Fibroblast of pulmonary artery (primary cell): ENCODE measurements around the gene HFE.
A peak's percentile ranks its signal among the peaks of the same experiment; 100 is the strongest.

Experiments
- DNase-seq: peaks from one replicate; pipeline ENCODE4 v3.0.0-alpha.2; 2010; ENCODE audit warnings: low read depth
- H3K4me3 ChIP-seq: replicated peaks from 2 replicates; pipeline ENCODE4 v1.5.1; 2011; ENCODE audit warnings: low read depth, mild to moderate bottlenecking, control low read depth, low read length, moderate library complexity
- CTCF ChIP-seq: IDR thresholded peaks from 2 replicates; pipeline ENCODE4 v1.5.1; 2011; ENCODE audit warnings: mild to moderate bottlenecking, control low read depth, low read length, inconsistent platforms; ENCODE audit errors: missing control alignments

The HFE gene

GRCh38 chr6:26122793-26123674 is 35.8 kb downstream of the HFE start:
- H3K4me3 ChIP-seq: peak overlapping the region; percentile 100
- peak; percentile 99 for DNase-seq
- TF ChIP-seq CTCF: no peak

- no peak for DNase-seq
Measured at GRCh38 chr6:26123675-26123946, 36.4 kb downstream of the HFE start.

GRCh38 chr6:26123947-26124780 is 36.9 kb downstream of the HFE start:
- TF ChIP-seq CTCF: no peak
- peak overlapping the region; percentile 100 for H3K4me3 ChIP-seq
- peak; percentile 100 for DNase-seq

More at GRCh38 chr6:26123675-26123946, 36.4 kb downstream of the HFE start:
- peak overlapping the region; percentile 100 for H3K4me3 ChIP-seq
- no peak for TF ChIP-seq CTCF

- DNase-seq: no peak
- H3K4me3 ChIP-seq: peak overlapping the region; percentile 100
Measured at GRCh38 chr6:26124781-26125685, 37.8 kb downstream of the HFE start.

GRCh38 chr6:26126394-26127235 is 39.4 kb downstream of the HFE start:
- no peak for DNase-seq
- peak overlapping the region; percentile 100 for H3K4me3 ChIP-seq
- no peak for TF ChIP-seq CTCF

More at GRCh38 chr6:26124781-26125685, 37.8 kb downstream of the HFE start:
- no peak for TF ChIP-seq CTCF
